K562 (cell line): ENCODE results near the gene OR8G5.
"Not testable (repeated sequence)": the region's sequence is repeated elsewhere in the genome, so short reads cannot be mapped to it uniquely, and the experiment has no call there.

Experiments used
- AFF4 ChIP-seq: sonication (generic); formaldehyde crosslinking; IDR thresholded peaks from 2 replicates; pipeline ENCODE4 v1.8.0; 2023; ENCODE audit warnings: mild to moderate bottlenecking, missing genetic modification reagents
- ARNT ChIP-seq, 2 experiments: fragments of 450-650 bp; IDR thresholded peaks; 2 replicates each; pipeline ENCODE4 v1.6.1; 2016; ENCODE audit warnings: mild to moderate bottlenecking in 1 of 2
- BDP1 ChIP-seq: IDR thresholded peaks from 3 replicates; pipeline ENCODE4 v1.6.1; 2011; ENCODE audit not compliant: insufficient read length, insufficient read depth
- FIP1L1 ChIP-seq: fragments of 200-400 bp; formaldehyde crosslinking; IDR thresholded peaks from 2 replicates; pipeline ENCODE4 v1.6.1; 2018; ENCODE audit warnings: mild to moderate bottlenecking, low read depth, low read length; ENCODE audit not compliant: poor library complexity, severe bottlenecking
- FOS ChIP-seq: IDR thresholded peaks from 3 replicates; pipeline ENCODE4 v1.6.1; 2011; ENCODE audit not compliant: insufficient read length; ENCODE audit errors: extremely low read depth
- HDAC2 ChIP-seq: fragments of 450-650 bp; IDR thresholded peaks from 2 replicates; pipeline ENCODE4 v1.6.1; 2016; ENCODE audit warnings: mild to moderate bottlenecking
- KAT2B ChIP-seq: IDR thresholded peaks from one replicate; pipeline ENCODE4 v1.6.1; 2012; ENCODE audit warnings: low read depth, mild to moderate bottlenecking, control low read depth, inconsistent platforms, low read length, moderate library complexity
- KHSRP ChIP-seq: fragments of 450-650 bp; IDR thresholded peaks from 2 replicates; pipeline ENCODE4 v1.6.1; 2017
- MAFK ChIP-seq: IDR thresholded peaks from 2 replicates; pipeline ENCODE4 v1.6.1; 2011; ENCODE audit warnings: low read length, improper control_type of control experiment
- RAD21 ChIP-seq, 2 experiments: fragments of 250-450 bp in 1 of 2; fragments of 450-650 bp in 1 of 2; sonication (Bioruptor Pico) in 1 of 2; formaldehyde crosslinking in 1 of 2; IDR thresholded peaks in 1 of 2; conservative IDR thresholded peaks in 1 of 2; 2 replicates each; pipeline versions ENCODE4 v1.4.0 to v1.8.0; 2020 to 2022; ENCODE audit warnings: mild to moderate bottlenecking in 2 of 2, moderate library complexity in 1 of 2
- YY1 ChIP-seq, 3 experiments: IDR thresholded peaks; 2 replicates each; pipeline ENCODE4 v1.6.1; 2011; ENCODE audit warnings: low read length in 2 of 3, mild to moderate bottlenecking in 2 of 3, moderate library complexity in 2 of 3, borderline replicate concordance in 1 of 3, control low read depth in 1 of 3, low read depth in 1 of 3; ENCODE audit not compliant: insufficient read depth in 3 of 3, insufficient replicate concordance in 2 of 3, control insufficient read depth in 1 of 3, insufficient read length in 1 of 3; ENCODE audit errors: extremely low read depth in 1 of 3
- ZNF592 ChIP-seq: fragments of 450-650 bp; IDR thresholded peaks from 2 replicates; pipeline ENCODE4 v1.6.1; 2017; ENCODE audit warnings: antibody characterized with exemption, mild to moderate bottlenecking
- TF ChIP-seq, protein P1 (sequence below), 3 experiments: IDR thresholded peaks in 2 of 3; conservative IDR thresholded peaks in 1 of 3; 2 replicates each; pipeline ENCODE4 v1.5.1; 2011 to 2012; ENCODE audit warnings: low read length in 3 of 3, mild to moderate bottlenecking in 3 of 3, control low read depth in 2 of 3, improper control_type of control experiment in 1 of 3, inconsistent platforms in 1 of 3, low read depth in 1 of 3, mixed read lengths in 1 of 3, moderate library complexity in 1 of 3; ENCODE audit not compliant: insufficient read depth in 2 of 3
- TF ChIP-seq, protein P2 (sequence below): fragments of 450-650 bp; formaldehyde crosslinking; IDR thresholded peaks from 2 replicates; pipeline ENCODE4 v1.4.0; 2020; ENCODE audit warnings: mild to moderate bottlenecking, moderate library complexity

DNA sequence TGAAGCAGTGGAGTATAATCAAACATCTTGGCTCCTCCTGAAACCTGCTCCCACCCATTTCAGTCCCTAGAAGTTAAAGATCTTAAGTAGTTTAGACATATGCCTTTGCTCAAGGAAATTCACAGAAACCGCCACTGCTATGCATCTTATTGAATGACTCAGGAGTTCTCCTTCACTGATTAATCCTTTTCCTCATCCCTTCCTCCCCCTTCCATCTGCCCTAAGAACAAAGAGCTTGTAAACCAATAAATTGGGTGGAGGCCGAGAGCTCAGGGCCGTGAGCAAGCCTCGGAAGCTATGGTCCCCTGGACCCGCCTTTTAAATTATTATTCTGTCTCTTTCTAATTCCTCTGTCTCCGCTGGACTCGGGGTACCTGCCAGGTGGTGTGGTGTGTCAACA is 14.7 kb downstream of the OR8G5 start:
- not testable (repeated sequence) for TF ChIP-seq ARNT (IDR thresholded peaks at IDR 0.05); FIP1L1; ZNF592; HDAC2; YY1 (IDR thresholded peaks at IDR 0.05; ENCODE audit: borderline replicate concordance in 1 of 3, control insufficient read depth in 1 of 3, extremely low read depth in 1 of 3, insufficient read depth in 3 of 3, insufficient read length in 1 of 3, insufficient replicate concordance in 2 of 3, low read depth in 1 of 3, low read length in 2 of 3); BDP1; FOS; MAFK; AFF4; RAD21 (CRISPR knock-in tag; conservative IDR thresholded peaks at IDR 0.05 in 1 of 2, IDR thresholded peaks at IDR 0.05 in 1 of 2); KHSRP; KAT2B
- TF ChIP-seq, protein P1, sequence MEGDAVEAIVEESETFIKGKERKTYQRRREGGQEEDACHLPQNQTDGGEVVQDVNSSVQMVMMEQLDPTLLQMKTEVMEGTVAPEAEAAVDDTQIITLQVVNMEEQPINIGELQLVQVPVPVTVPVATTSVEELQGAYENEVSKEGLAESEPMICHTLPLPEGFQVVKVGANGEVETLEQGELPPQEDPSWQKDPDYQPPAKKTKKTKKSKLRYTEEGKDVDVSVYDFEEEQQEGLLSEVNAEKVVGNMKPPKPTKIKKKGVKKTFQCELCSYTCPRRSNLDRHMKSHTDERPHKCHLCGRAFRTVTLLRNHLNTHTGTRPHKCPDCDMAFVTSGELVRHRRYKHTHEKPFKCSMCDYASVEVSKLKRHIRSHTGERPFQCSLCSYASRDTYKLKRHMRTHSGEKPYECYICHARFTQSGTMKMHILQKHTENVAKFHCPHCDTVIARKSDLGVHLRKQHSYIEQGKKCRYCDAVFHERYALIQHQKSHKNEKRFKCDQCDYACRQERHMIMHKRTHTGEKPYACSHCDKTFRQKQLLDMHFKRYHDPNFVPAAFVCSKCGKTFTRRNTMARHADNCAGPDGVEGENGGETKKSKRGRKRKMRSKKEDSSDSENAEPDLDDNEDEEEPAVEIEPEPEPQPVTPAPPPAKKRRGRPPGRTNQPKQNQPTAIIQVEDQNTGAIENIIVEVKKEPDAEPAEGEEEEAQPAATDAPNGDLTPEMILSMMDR (IDR thresholded peaks at IDR 0.05 in 2 of 3, conservative IDR thresholded peaks at IDR 0.05 in 1 of 3; ENCODE audit: insufficient read depth in 2 of 3, low read depth in 1 of 3, low read length in 3 of 3): not testable (repeated sequence)
- TF ChIP-seq, protein P2, sequence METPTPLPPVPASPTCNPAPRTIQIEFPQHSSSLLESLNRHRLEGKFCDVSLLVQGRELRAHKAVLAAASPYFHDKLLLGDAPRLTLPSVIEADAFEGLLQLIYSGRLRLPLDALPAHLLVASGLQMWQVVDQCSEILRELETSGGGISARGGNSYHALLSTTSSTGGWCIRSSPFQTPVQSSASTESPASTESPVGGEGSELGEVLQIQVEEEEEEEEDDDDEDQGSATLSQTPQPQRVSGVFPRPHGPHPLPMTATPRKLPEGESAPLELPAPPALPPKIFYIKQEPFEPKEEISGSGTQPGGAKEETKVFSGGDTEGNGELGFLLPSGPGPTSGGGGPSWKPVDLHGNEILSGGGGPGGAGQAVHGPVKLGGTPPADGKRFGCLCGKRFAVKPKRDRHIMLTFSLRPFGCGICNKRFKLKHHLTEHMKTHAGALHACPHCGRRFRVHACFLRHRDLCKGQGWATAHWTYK (CRISPR knock-in tag): not testable (repeated sequence)
